Activated CD4-positive, alpha-beta T cell treated with anti-CD3 and anti-CD28 coated beads, Interleukin-2, amount 50 U/mL, for 1 hour (primary cell): ENCODE results near the gene NUMB.
A peak's percentile ranks its signal among the peaks of the same experiment; 100 is the strongest.

ENCODE experiments used
- DNase-seq: peaks from one replicate; pipeline ENCODE4 v3.0.0-alpha.2; 2020

Gene NUMB

GRCh38 chr14:73458183-73458976 lies at the start of gene NUMB:
NUMB (minus strand) TSS chr14:73458546; CDS start chr14:73355751, 102,795 bp downstream.
- DNase-seq: peak; percentile 93

DNA sequence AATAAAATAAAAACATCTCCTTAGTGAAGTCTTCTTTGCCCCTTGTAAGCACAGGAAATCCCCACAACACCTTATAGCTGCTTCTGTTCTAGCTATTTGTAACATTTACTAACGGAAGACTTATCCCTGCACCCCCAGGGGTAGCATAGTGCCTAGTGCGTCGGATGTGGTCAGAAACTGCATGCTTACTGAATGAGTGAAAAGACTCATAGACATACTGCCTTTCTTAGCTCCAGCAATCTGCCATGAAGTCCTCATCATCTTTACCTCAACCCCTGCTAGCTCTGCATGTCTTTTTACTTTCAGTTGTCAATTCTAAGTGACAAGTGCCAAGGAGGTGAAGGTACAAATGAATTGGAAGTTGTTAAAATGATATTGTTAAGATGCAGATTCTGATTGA lies 45.3 kb upstream of the NUMB start:
- no peak for DNase-seq

DNA sequence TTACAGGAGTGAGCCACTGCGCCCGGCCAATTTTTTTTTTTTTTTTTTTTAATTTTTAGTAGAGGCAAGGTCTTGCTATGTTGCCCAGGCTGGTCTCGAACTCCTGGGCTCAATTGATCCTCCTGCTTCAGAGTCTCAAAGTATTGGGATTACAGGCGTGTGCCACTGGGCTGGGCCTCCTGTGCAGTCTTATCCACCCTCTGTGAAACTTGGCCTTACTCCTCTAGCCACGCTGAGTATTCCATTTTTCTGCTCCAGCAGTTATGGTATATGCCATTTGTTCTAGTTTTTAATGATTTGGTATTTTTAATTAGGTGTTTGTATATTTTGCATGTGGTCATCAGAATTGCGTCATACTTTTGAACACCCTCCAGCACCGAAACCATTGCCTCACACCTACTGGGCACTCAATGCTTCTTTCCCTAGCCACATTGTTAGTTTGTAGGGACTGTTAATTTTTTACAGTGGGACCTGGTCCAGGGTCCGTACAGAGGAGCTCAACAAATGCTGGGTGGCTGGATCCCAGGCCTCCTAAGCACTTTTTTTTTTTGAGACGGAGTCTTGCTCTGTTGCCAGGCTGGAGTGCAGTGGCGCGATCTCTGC lies 43.8 kb upstream of the NUMB start:
- DNase-seq: no peak

- no peak for DNase-seq
Measured at GRCh38 chr14:73500360-73500759, 42.0 kb upstream of the NUMB start.

GRCh38 chr14:73494593-73494992 lies 36.2 kb upstream of the NUMB start:
- no peak for DNase-seq

- no peak for DNase-seq
Measured at GRCh38 chr14:73492670-73493069, 34.3 kb upstream of the NUMB start.

DNA sequence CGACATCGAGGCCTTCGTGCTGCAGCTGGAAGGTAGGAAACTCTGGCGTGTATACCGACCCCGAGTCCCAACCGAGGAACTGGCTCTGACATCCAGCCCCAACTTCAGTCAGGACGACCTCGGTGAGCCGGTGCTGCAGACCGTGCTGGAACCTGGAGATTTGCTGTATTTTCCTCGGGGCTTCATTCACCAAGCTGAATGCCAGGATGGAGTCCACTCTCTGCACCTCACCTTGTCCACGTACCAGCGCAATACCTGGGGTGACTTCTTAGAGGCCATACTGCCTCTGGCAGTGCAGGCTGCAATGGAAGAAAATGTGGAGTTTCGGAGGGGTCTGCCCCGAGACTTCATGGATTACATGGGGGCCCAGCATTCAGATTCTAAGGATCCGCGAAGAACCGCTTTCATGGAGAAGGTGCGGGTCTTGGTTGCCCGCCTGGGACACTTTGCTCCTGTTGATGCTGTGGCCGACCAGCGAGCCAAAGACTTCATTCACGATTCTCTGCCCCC lies 33.8 kb upstream of the NUMB start:
- DNase-seq: no peak

DNA sequence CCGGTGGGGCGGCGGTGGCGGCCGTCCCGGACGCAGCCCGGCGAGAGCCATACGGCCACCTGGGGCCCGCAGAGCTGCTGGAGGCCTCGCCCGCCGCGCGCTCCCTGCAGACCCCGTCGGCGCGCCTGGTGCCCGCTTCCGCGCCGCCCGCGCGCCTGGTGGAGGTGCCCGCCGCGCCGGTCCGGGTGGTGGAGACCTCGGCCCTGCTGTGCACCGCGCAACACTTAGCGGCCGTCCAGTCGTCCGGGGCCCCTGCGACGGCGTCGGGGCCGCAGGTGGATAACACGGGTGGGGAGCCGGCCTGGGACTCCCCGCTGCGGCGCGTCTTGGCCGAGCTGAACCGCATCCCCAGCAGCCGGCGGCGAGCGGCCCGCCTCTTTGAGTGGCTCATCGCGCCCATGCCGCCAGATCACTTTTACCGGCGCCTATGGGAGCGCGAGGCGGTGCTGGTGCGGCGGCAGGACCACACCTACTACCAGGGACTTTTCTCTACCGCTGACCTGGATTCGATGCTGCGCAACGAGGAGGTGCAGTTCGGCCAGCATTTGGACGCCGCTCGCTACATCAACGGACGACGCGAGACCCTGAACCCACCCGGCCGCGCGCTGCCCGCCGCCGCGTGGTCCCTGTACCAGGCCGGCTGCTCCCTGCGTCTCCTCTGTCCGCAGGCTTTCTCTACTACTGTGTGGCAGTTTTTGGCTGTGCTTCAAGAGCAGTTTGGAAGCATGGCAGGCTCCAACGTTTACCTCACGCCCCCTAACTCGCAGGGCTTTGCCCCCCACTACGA lies 33.1 kb upstream of the NUMB start:
- DNase-seq: peak; percentile 68

- DNase-seq: no peak
Measured at GRCh38 chr14:73489481-73490175, 31.3 kb upstream of the NUMB start.

DNA sequence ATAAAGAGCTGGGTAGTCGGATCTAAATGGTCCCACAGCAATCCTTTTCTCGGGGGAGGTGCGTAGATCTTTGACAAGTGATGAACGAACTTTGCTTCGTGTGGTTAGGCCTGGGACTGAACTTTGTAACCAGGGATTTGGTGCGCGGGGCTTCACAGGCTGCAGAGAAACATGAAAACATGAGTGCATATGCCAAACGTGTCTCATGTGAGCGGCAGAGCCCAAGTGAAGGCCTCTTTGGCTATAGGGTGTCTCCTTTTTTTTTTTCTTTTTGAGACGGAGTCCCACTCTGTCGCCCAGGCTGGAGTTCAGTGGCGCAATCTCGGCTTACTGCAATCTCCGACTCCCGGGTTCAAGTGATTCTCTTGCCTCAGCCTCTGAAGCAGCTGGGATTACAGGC lies 20.3 kb upstream of the NUMB start:
- no peak for DNase-seq

- no peak for DNase-seq
Measured at GRCh38 chr14:73477618-73478266, 19.4 kb upstream of the NUMB start.

GRCh38 chr14:73476451-73476931 lies 18.1 kb upstream of the NUMB start:
- DNase-seq: no peak

- DNase-seq: no peak
Measured at GRCh38 chr14:73474952-73475351, 16.6 kb upstream of the NUMB start.

DNA sequence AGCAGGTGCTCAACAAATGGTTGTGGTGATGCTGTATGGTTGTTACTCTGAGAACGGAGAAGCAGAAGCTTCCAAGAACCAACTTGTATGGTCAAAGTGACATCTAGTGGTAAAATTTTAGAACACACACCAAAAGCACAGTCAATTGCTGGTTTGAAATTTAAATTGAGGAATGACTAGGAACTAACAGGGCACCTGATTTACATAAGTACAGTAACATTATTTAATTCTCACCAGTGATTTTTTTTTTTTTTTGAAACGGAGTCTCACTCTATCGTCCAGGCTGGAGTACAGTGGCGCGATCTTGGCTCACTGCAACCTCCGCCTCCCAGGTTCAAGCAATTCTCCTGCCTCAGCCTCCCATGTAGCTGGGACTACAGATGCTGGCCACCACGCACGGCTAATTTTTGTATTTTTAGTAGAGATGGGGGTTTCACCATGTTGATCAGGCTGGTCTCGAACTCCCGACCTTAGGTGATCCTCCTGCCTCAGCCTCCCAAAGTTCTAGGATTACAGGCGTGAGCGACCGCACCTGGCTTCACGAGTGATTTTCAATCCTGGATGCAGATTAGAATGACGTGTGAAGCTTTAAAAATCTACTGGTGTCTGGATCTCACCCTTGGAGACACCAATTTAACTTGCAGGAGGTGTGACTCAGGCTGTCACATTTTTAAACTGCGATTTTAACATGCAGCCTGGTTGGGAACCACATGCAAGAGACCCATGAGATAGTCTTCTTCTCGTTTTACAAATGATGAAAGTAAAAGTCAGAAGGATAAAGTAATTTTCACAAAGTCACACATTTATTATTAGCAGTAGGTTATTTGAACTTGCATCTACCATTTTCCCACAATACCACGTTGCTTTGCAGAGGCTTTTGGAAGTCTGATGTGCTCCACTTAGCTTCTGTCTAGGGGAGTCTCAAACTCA lies 14.1 kb upstream of the NUMB start:
- DNase-seq: no peak

- no peak for DNase-seq
Measured at GRCh38 chr14:73471582-73472184, 13.3 kb upstream of the NUMB start.

- DNase-seq: no peak
Measured at GRCh38 chr14:73468828-73469375, 10.6 kb upstream of the NUMB start.

DNA sequence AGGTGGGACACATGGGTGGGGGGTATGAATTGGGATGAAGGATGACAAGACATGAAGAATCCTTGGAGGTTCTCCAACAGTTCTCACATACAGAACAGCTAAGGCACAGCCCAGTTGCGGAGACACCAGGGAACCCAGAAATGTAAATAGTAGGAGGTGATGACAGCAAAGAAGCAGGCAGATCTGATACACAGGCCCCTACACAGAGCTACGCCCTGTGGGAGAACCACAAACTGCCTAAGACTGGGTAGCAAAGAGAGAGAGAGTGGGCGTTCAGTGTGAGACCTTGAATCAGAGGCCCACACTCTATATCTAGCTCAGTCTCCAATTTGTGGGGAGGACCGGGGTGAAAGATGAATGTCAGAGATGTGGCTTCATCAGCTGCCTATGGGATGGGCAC lies 9.5 kb upstream of the NUMB start:
- no peak for DNase-seq

DNA sequence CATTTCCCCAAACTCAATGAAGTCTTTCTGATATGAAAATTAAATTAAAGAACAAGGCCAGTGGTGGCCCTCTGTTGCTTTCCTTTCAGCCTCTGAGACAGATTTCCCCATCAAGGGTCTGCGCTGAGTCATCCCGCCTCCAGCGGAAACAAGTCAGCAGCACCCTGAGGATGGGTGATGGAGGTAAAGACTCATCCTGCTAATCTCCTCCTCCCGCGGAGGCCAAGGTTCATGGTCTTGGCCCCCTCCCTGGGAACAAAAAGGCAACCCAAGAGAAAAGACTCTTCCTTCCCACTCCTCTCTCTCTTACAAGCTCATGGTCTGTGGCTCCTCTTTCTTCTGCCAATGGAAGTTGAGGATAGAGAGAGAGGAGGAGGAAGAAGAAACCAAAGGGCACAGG lies 9.0 kb upstream of the NUMB start:
- DNase-seq: peak; percentile 13

- no peak for DNase-seq
Measured at GRCh38 chr14:73466861-73467260, 8.5 kb upstream of the NUMB start.

DNA sequence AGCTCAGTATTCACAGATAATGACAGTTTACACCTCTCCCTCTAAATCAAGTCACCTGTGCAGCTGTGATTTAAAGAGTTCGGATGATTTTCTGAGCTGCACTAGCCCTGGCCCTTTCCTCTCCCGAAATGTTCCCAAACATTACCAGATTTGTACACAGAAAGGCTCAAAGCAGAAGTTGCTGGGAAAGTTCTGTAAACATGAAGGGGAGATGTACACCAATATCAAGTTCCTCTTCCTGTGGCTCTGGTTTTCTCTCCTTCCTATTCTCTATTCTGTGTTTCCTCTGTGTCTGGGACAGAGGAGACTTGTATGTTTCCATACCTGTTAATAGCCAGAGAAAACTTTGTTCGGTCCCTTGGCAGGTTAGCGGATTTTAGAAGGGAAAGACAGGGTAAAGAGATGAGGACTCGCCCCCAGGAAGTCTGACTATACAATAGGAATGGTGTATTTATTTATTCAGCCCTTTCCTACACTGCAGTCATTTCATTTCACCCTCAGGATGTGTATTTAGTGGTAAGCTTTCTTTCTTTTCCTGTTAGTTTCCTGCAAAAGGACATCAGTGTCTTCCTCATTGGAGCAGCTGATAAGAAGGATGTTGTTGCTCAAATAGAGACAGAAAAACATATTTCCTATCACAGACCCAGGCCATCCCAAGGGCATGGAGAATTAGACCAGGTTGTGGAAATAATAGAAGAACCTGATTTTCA lies 7.6 kb upstream of the NUMB start:
- no peak for DNase-seq
